HUDEP-2 (cell line): ENCODE measurements around the gene SVEP1.
"Not testable (repeated sequence)": the region's sequence is repeated elsewhere in the genome, so short reads cannot be mapped to it uniquely, and the experiment has no call there.

Experiments
- DNase-seq, 76 experiments: peaks; one replicate each; lab custom pipeline; 2025; ENCODE audit not compliant: unreplicated experiment in 76 of 76; lab: John Stamatoyannopoulos, UW

The SVEP1 gene

GRCh38 chr9:110579034-110579861, at the start of gene SVEP1:
SVEP1 (minus strand) TSS chr9:110579741; CDS start chr9:110579543, 198 bp downstream.
- DNase-seq: no peak

GRCh38 chr9:110626101-110626829, 46.7 kb upstream of the SVEP1 start:
- no peak for DNase-seq

- DNase-seq: peak in 29 of 76 experiments; percentile 0 to 41 (median 17)
Observed at GRCh38 chr9:110623462-110624025, 44.0 kb upstream of the SVEP1 start.

GRCh38 chr9:110622368-110622767, 42.8 kb upstream of the SVEP1 start:
- DNase-seq: no peak

GRCh38 chr9:110620726-110621125, 41.2 kb upstream of the SVEP1 start:
- DNase-seq: no peak

- DNase-seq: no peak
Observed at GRCh38 chr9:110619831-110620230, 40.3 kb upstream of the SVEP1 start.

- DNase-seq: no peak
Observed at GRCh38 chr9:110615498-110615897, 36.0 kb upstream of the SVEP1 start.

GRCh38 chr9:110614576-110614975, 35.0 kb upstream of the SVEP1 start:
- not testable (repeated sequence) for DNase-seq

- DNase-seq: no peak
Observed at GRCh38 chr9:110606179-110606790, 26.7 kb upstream of the SVEP1 start.

- no peak for DNase-seq
Observed at GRCh38 chr9:110605565-110605964, 26.0 kb upstream of the SVEP1 start.

- DNase-seq: no peak
Observed at GRCh38 chr9:110604171-110604601, 24.6 kb upstream of the SVEP1 start.

GRCh38 chr9:110602281-110602680, 22.7 kb upstream of the SVEP1 start:
- no peak for DNase-seq

- DNase-seq: no peak
Observed at GRCh38 chr9:110601098-110601497, 21.6 kb upstream of the SVEP1 start.

GRCh38 chr9:110599468-110599867, 19.9 kb upstream of the SVEP1 start:
- no peak for DNase-seq

- no peak for DNase-seq
Observed at GRCh38 chr9:110592044-110592830, 12.7 kb upstream of the SVEP1 start.

GRCh38 chr9:110591526-110591925, 12.0 kb upstream of the SVEP1 start:
- DNase-seq: no peak

GRCh38 chr9:110590816-110591215, 11.3 kb upstream of the SVEP1 start:
- DNase-seq: no peak

GRCh38 chr9:110588296-110588695, 8.8 kb upstream of the SVEP1 start:
- DNase-seq: no peak

GRCh38 chr9:110583237-110583636, 3.7 kb upstream of the SVEP1 start:
- DNase-seq: no peak

GRCh38 chr9:110582156-110582555, 2.6 kb upstream of the SVEP1 start:
- DNase-seq: no peak
